Fibroblast of mammary gland (primary cell): ENCODE results near the gene KRTAP7-1.

ENCODE experiments used
- DNase-seq: peaks from one replicate; pipeline ENCODE4 v3.0.0-alpha.2; 2010; ENCODE audit warnings: low read depth
- H3K4me3 ChIP-seq: 2 replicates; pipeline ENCODE4 v1.5.1; 2011; ENCODE audit warnings: low read depth, mild to moderate bottlenecking, low read length, moderate library complexity; ENCODE audit not compliant: control insufficient read depth
- CTCF ChIP-seq: conservative IDR thresholded peaks from 2 replicates; pipeline ENCODE4 v1.5.1; 2011; ENCODE audit warnings: low read depth, low read length, inconsistent platforms; ENCODE audit not compliant: control insufficient read depth, insufficient read depth

Gene KRTAP7-1, protein sequence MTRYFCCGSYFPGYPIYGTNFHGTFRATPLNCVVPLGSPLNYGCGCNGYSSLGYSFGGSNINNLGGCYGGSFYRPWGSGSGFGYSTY

GRCh38 chr21:30829659-30830058, at the start of gene KRTAP7-1:
KRTAP7-1 (minus strand) TSS chr21:30829759; CDS start chr21:30829698, 61 bp downstream.
- TF ChIP-seq CTCF: no peak
- H3K4me3 ChIP-seq: no peak within 1 kb of the TSS
- no peak for DNase-seq

DNA sequence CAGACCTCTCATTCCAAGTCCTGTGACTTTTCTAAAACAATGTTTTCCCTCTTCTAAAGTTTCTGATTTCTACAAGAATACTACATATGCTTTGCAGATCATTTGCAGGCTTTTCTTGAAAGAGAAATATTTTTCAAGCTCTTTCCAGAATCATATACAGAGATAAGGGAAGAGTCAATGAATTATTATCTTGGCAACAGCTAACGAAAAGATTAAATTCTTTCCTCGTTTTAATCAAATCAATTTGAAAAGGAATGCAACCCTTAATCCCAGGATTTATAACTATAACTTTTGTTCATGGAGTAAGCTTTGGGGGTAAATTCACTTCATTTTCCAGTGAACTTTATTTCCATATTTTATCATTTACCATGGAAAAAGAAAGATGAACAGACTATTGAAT, 45.0 kb upstream of the KRTAP7-1 start:
- no peak for TF ChIP-seq CTCF
- DNase-seq: no peak
- no peak overlapping the region for H3K4me3 ChIP-seq

GRCh38 chr21:30847627-30848500, 18.3 kb upstream of the KRTAP7-1 start:
- no peak overlapping the region for H3K4me3 ChIP-seq
- no peak for DNase-seq
- no peak for TF ChIP-seq CTCF

GRCh38 chr21:30842990-30843389, 13.4 kb upstream of the KRTAP7-1 start:
- no peak overlapping the region for H3K4me3 ChIP-seq
- no peak for DNase-seq
- TF ChIP-seq CTCF: no peak

GRCh38 chr21:30839304-30839703, 9.7 kb upstream of the KRTAP7-1 start:
- DNase-seq: peak; percentile 18
- H3K4me3 ChIP-seq: no peak overlapping the region
- peak; percentile 22 for TF ChIP-seq CTCF

GRCh38 chr21:30838536-30838935, 9.0 kb upstream of the KRTAP7-1 start:
- no peak overlapping the region for H3K4me3 ChIP-seq
- no peak for TF ChIP-seq CTCF
- no peak for DNase-seq
